Mucosa of descending colon (tissue), 3 donors: ENCODE data around the gene ZNF423. TPM values are rescaled to one million over a fixed set of nuclear protein-coding genes. Genes with fewer than 3 reads are reported as not detected.

ENCODE experiments used
- ATAC-seq: fragments of 200-7000 bp; cut with Tn5 transposase; one replicate; pipeline ENCODE4 v1.9.1; 2020; ENCODE audit warnings: mild to moderate bottlenecking, moderate library complexity
- DNase-seq, 3 donors: peaks; one replicate each; pipeline ENCODE4 v3.0.0-alpha.2; 2020
- H3K36me3 ChIP-seq: fragments of 200-600 bp; one replicate; pipeline ENCODE4 v1.8.0; 2021; ENCODE audit warnings: low read depth, mild to moderate bottlenecking
- H3K4me1 ChIP-seq: fragments of 200-600 bp; one replicate; pipeline ENCODE4 v1.8.0; 2021; ENCODE audit warnings: low read depth, mild to moderate bottlenecking
- H3K4me3 ChIP-seq: fragments of 200-600 bp; one replicate; pipeline ENCODE4 v1.8.0; 2021; ENCODE audit warnings: mild to moderate bottlenecking
- H3K9me3 ChIP-seq: fragments of 200-600 bp; one replicate; pipeline ENCODE4 v1.8.0; 2021; ENCODE audit warnings: mild to moderate bottlenecking
- intact Hi-C, 2 donors: fragments of 100-400 bp; cut with DNase I in 1 of 2; cut with micrococcal nuclease in 1 of 2; formaldehyde crosslinking; loops; one replicate each; pipeline versions ENCODE4 v1.11.0 to v1.11.1; 2022; cut with DNase I, micrococcal nuclease
- total RNA-seq, 3 donors: library from RNA; stranded (reverse); fragmentation: NEBNext Ultra II Directional in 2 of 3; extraction: Animal tissue kit (Norgen Biotek cat#: 25700) in 2 of 3; gene quantifications; one replicate each; pipeline versions ENCODE4 v1.2.1 to v1.2.4, GENCODE V29; 2021 to 2023
- TF ChIP-seq, protein P1 (sequence below): fragments of 200-600 bp; IDR thresholded peaks from one replicate; pipeline ENCODE4 v1.8.0; 2022; ENCODE audit warnings: antibody characterized with exemption, mild to moderate bottlenecking
- donor health status: DM: no; HTN: no; CAD: no; lungs with moderate emphysema.
- donor health status: DM: no; HTN: no; CAD: no.
- donor health status: DM: no; HTN: yes; CAD: no.

ZNF423 gene
- total RNA-seq, 3 donors from 2014 or later, result 6.7 to 11.6 (median 11.0) TPM

- TF ChIP-seq, protein P1, sequence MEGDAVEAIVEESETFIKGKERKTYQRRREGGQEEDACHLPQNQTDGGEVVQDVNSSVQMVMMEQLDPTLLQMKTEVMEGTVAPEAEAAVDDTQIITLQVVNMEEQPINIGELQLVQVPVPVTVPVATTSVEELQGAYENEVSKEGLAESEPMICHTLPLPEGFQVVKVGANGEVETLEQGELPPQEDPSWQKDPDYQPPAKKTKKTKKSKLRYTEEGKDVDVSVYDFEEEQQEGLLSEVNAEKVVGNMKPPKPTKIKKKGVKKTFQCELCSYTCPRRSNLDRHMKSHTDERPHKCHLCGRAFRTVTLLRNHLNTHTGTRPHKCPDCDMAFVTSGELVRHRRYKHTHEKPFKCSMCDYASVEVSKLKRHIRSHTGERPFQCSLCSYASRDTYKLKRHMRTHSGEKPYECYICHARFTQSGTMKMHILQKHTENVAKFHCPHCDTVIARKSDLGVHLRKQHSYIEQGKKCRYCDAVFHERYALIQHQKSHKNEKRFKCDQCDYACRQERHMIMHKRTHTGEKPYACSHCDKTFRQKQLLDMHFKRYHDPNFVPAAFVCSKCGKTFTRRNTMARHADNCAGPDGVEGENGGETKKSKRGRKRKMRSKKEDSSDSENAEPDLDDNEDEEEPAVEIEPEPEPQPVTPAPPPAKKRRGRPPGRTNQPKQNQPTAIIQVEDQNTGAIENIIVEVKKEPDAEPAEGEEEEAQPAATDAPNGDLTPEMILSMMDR, result no peak
- Histone ChIP-seq H3K9me3 (no peaks in the 10 kb centered on the region), H3K4me1 (no peaks in the 10 kb centered on the region), H3K4me3 (no peak overlapping the region), H3K36me3 (no peaks in the 10 kb centered on the region)
- DNase-seq (no peak), ATAC-seq (no peak)
- intact Hi-C loops, result no loop called here
Observed at GRCh38 chr16:49826515-49826914, 29.4 kb downstream of the ZNF423 start.

GRCh38 chr16:49825041-49825440 lies 30.9 kb downstream of the ZNF423 start:
- no peak for DNase-seq
- TF ChIP-seq, protein P1, result no peak
- no peaks in the 10 kb centered on the region for H3K9me3 ChIP-seq
- no peaks in the 10 kb centered on the region for H3K36me3 ChIP-seq
- ATAC-seq, result no peak
- no peak overlapping the region for H3K4me3 ChIP-seq
- H3K4me1 ChIP-seq, result no peaks in the 10 kb centered on the region
- intact Hi-C loops, result no loop called here

- TF ChIP-seq, protein P1, result no peak
- no peak for DNase-seq
- ATAC-seq, result no peak
- Histone ChIP-seq H3K36me3 (no peaks in the 10 kb centered on the region), H3K4me3 (no peak overlapping the region), H3K9me3 (no peaks in the 10 kb centered on the region), H3K4me1 (no peaks in the 10 kb centered on the region)
- intact Hi-C loops, result no loop called here
Observed at GRCh38 chr16:49824593-49824992, 31.3 kb downstream of the ZNF423 start.

- Histone ChIP-seq H3K4me1 (no peaks in the 10 kb centered on the region), H3K9me3 (no peaks in the 10 kb centered on the region), H3K4me3 (no peak overlapping the region), H3K36me3 (no peaks in the 10 kb centered on the region)
- DNase-seq (no peak), ATAC-seq (no peak)
- TF ChIP-seq, protein P1, result no peak
- intact Hi-C loops, result no loop called here
Observed at GRCh38 chr16:49822649-49823370, 33.1 kb downstream of the ZNF423 start.

DNA sequence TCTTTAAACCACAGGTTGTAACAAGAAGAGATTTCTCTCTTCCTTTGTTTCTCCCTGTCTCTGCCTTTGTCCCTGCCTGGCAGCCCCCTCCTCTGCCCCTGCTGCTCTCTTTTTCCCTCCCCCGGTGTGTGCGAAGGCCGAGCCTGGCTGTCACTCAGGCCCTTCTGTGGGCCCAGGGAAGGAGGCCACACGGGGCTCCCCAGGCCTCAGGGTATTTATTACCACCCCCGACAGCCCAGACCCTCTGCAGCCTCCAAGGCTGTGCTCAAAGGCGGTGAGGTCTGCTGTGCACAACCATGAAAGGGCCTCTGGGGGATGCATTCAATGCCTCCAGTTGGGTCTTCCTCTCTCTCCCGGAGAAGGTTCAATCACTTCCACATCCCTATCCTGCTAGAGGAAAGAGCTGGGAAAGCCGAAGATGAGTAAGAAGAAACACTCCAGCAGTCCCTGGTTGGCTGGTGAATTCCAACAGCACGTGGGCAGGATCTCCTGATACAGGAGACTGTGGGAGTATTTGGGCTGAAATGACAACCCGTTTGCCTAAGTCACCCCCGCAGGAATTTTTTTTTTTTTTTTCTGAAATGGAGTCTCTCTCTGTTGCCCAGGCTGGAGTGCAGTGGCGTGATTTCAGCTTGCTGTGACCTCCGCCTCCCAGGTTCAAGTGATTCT lies 34.2 kb downstream of the ZNF423 start:
- TF ChIP-seq, protein P1, result no peak
- Histone ChIP-seq H3K9me3 (no peaks in the 10 kb centered on the region), H3K4me1 (no peaks in the 10 kb centered on the region), H3K4me3 (no peak overlapping the region), H3K36me3 (no peaks in the 10 kb centered on the region)
- no peak for DNase-seq
- intact Hi-C loops, result no loop called here
- ATAC-seq, result no peak
